ENCODE data around the gene DNAI2.

GRCh38 chr17:74281799-74282198, 7.8 kb downstream of the DNAI2 start:
- TF ChIP-seq, protein P1, sequence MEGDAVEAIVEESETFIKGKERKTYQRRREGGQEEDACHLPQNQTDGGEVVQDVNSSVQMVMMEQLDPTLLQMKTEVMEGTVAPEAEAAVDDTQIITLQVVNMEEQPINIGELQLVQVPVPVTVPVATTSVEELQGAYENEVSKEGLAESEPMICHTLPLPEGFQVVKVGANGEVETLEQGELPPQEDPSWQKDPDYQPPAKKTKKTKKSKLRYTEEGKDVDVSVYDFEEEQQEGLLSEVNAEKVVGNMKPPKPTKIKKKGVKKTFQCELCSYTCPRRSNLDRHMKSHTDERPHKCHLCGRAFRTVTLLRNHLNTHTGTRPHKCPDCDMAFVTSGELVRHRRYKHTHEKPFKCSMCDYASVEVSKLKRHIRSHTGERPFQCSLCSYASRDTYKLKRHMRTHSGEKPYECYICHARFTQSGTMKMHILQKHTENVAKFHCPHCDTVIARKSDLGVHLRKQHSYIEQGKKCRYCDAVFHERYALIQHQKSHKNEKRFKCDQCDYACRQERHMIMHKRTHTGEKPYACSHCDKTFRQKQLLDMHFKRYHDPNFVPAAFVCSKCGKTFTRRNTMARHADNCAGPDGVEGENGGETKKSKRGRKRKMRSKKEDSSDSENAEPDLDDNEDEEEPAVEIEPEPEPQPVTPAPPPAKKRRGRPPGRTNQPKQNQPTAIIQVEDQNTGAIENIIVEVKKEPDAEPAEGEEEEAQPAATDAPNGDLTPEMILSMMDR (IDR thresholded peaks at IDR 0.05; ENCODE audit: insufficient read depth, low read depth, low read length): no peak
- TF ChIP-seq EZH2 (IDR thresholded peaks at IDR 0.05; ENCODE audit: insufficient read depth, low read length): no peak

Measured in astrocyte (in vitro differentiated cells and primary cell).